Muscle of arm (tissue), 12 donors: ENCODE results near the gene SBF1. TPM values are rescaled to one million over a fixed set of nuclear protein-coding genes. Genes with fewer than 3 reads are reported as not detected.
"Not testable (repeated sequence)": the region's sequence is repeated elsewhere in the genome, so short reads cannot be mapped to it uniquely, and the experiment has no call there.

ENCODE experiments used
- DNase-seq: peaks from one replicate; pipeline ENCODE4 v3.0.0-alpha.2; 2013
- polyA plus RNA-seq, 12 donors: library from polyadenylated mRNA; unstranded; fragments of 120-200 nt; gene quantifications; one replicate each; pipeline ENCODE4 v1.2.1, GENCODE V29; 2013; ENCODE audit not compliant: insufficient read length in 12 of 12

The SBF1 gene
- polyA plus RNA-seq, 12 donors: 28.1 to 48.3 (median 35.0) TPM; not detected in 1

GRCh38 chr22:50432877-50433510, 41.8 kb downstream of the SBF1 start:
- not testable (repeated sequence) for DNase-seq

DNA sequence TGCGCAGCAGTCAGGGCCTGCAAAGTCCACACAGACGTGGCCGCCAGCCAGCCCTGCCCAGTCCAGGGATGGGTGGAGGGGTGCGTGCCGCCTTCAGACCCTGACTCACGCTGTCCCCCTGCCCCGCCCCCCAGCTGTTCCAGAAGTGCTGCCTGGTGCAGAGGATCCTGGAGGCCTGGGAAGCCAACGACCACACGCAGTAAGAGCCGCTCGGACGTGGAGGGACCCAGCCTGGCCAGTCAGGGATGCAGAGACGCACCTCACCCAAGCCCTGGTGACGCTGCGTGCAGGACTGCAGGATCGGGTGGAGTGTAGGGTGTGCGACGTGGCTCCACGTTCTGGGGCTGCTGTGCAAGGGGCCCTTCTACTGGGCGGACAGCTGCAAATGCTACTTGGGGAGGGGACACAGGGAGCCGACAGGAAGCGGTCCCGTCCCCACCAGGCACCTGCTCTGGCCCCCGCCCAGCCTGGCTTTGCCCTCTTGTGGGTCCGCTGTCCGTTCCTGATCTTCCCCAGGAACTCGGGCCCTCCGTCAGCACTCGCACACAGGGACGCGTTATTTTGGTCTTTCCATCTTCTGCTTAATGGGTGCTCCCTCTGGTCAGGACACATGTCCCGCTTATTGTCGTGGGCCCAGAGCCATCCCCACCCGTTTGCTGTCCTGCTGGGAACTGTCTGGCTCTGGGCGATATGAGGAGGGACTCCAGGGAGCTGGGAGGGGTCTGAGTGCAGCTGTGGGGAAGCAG, 42.5 kb downstream of the SBF1 start:
- no peak for DNase-seq

- no peak for DNase-seq
These were observed 49.5 kb downstream of the SBF1 start for GRCh38 chr22:50425179-50425916.

- DNase-seq: no peak
These were observed 50.9 kb downstream of the SBF1 start for GRCh38 chr22:50423956-50424355.

DNA sequence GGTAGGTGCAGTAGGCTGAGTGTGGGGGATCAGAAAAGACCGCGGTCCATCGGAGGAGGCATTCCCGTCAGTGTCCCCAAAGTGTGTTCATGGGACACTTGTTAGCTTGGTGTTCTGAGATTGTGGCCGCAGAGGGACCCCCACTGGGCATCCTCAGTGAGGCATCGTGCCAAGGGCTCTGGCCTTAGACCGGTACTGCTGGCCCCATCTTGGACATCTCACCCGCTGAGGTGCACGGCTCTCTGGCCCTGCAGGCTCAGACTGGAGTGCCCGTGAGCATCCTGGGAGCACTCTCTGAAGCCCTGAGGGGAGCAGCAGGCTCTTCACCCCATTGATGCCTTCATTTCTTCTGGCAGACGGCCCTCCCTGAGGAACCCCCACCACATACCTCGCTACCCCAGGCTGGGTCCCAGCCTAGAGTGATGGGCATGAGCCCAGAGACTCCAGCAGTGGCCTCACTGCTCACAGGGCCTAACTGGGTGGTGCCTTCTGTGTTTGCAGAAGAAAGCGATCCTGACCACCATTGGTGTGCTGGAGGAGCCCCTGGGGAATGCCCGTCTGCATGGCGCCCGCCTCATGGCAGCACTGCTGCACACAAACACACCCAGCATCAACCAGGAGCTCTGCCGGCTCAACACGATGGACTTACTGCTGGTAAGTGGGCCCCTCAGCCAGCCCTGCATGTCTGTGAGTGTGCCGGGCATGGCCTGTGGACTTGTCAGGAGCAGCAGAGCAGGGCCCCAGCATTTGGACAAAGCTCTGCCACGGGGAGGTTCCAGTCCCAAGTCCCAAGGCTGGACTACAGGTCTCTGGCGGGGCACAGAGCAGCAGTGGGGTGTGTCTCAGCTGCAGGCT, 51.6 kb downstream of the SBF1 start:
- DNase-seq: no peak

GRCh38 chr22:50422046-50422445, 52.8 kb downstream of the SBF1 start:
- DNase-seq: no peak

- DNase-seq: no peak
These were observed 54.3 kb downstream of the SBF1 start for GRCh38 chr22:50420581-50420980.

DNA sequence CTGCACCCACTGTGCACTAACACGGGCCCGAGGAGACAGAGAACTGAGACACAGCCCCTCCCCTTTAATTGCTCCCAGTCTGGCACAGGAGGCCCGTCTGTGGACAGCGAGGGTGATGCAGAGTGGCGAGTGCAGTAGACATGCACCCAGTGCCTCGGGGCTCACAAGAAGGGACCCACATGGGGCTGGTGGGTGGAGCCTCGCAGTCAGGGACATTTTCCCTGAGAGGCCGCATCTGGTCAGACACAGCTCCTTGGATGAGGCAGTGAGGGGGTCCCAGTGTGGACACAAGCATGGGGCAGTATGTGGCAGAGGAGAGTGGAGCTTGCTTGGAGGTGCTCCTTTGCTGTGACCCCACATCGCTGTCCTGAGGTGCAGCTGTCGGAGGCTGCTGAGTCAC, 54.8 kb downstream of the SBF1 start:
- no peak for DNase-seq

- DNase-seq: no peak
These were observed 55.7 kb downstream of the SBF1 start for GRCh38 chr22:50419116-50419515.

DNA sequence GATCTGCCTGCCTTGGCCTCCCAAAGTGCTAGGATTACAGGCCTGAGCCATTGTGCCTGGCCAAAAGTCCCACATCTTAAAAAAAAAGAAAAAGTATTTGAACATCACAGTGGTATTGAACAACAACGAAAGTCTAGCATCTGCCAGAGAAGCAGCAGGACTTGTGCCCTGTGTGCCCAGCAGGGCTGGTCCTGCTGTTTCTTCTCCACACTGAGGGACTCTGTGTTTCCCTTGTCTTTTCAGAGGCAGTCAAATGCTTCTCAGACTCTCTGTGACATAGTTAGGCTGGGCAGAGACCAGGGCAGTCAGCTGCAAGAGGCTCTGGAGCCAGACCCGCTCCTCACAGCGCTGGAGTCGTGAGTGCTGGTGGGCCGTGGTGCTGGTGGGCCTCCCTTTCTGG, 56.2 kb downstream of the SBF1 start:
- DNase-seq: no peak

- no peak for DNase-seq
These were observed 57.2 kb downstream of the SBF1 start for GRCh38 chr22:50417411-50418210.

GRCh38 chr22:50416996-50417395, 57.8 kb downstream of the SBF1 start:
- DNase-seq: no peak

GRCh38 chr22:50415426-50415825, 59.4 kb downstream of the SBF1 start:
- no peak for DNase-seq

DNA sequence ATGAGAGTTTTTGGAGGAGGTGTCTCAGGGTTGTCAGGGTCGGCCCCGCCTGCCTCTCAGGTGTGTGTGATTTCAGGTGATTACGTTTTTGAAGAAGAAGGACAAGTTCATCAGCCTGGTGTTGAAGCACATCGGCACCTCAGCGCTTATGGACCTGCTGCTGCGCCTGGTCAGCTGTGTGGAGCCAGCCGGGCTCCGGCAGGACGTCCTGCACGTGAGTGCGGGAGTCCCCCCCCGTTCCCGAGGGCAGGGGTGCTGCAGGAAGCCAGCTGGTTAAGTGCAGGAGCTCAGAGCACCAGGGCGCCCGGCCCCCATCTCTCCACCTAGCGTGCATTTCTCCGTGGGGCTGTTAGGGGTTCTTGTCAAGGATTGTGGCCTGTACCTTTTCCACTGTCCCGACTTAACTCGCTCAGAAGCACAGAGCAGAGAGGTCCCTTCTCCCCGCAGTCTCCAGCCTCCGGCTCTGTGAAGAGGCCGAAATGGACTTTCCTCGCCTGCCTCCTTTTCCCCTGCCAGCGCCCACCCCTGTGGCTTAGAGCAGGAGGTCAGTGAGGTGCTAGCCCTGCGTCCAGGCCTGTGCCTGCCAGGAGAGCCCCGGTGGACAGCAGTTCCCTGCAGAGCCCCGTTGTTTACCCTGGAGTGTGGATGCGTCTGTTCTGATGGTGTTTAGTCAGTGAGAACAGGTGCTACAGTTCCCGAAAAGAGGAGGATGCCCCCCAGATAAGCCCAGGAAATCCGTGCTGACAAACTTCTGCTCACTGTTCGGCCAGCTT, 60.2 kb downstream of the SBF1 start:
- DNase-seq: no peak

- not testable (repeated sequence) for DNase-seq
These were observed 65.9 kb downstream of the SBF1 start for GRCh38 chr22:50408954-50409353.

DNA sequence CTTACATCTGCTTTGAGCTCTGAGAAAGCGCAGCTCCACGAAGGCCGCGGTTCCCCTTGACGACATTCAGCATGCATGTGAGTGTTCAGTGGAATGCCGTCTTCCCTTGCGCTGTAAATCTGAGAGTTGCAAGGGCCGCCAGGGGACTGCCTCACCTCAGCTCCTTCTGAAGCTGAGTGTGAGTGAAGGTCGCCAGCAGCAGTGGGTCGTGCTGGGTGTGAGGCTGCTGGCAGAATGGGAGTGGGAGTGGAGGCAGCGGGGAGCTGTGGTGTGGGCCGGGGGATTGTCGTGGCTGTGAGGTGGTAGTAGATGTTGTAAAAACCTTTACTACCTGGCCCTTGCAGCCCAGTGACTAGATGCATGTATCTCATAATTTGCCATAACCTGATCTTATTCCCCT, 66.5 kb downstream of the SBF1 start:
- no peak for DNase-seq

DNA sequence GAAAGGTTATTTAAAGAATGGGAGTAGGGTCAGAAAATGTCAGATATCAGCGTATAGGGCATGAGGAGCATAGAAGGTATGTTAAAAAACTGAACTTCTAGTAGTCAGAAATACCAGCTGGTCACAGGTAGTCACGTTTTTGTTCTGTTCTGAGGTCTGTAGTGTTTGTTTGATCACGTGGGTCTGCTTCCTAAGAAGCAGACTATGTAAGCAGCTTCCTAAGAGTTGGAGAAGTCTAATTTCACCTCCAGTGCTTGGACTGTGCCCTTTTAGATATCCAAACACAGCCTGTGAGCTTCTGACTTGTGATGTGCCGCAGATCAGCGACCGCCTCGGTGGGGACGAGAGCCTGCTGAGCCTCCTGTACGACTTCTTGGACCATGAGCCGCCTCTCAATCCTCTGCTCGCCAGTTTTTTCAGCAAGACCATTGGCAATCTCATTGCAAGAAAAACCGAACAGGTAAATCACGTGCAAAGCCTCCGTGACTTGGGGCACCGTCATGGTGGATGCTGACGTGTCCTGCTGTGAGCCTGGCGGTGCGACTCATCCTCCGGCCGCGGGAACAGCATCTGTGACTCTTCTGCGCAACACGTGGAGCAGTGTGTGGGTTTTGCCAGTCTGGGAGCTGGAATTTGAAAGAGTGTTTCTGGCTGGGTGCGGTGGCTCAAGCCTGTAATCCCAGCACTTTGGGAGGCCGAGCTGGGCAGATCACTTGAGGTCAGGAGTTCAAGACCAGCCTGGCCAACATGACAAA, 68.2 kb downstream of the SBF1 start:
- no peak for DNase-seq

- peak; percentile 45 for DNase-seq
These were observed 71.1 kb downstream of the SBF1 start for GRCh38 chr22:50403701-50404101.

DNA sequence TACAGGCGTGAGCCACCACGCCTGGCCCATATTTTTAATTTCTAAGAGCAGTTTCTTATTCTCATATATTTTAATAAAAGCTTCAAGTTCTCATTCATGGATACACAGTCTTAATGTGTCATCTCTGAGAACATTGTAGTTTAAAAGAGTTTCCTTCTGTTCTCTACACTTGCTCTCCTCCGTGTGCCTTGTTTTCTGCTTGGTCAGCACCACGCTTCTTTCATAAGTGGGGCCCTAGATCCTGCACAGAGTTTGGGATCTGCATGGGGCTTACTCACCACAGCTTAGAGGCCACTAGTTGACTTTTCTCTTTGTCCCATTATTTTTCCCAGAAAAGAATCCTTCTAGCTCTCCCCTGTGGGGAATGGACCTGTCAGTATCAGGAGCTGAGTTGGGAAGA, 72.9 kb downstream of the SBF1 start:
- DNase-seq: no peak

DNA sequence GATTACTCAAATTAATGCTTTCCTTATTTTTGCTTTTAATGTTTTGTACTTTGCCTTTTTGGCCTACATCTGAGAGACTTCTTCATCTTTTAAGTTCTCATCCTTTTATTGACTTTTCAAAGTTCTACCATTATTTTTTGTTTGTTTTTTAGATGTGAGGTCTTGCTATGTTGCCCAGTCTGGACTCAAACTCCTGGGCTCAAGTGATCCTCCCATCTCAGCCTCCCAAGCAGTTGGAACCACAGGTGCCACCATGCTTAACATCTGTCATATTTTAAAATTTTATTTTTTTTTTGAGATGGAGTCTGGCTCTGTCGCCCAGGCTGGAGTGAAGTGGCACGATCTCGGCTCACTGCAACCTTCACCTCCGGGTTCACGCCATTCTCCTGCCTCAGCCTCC, 73.9 kb downstream of the SBF1 start:
- no peak for DNase-seq
